Measurements from ENCODE around the gene GPR141.

GRCh38 chr7:37759526-37759925 is 76.0 kb downstream of the GPR141 start:
- TF ChIP-seq CTCF (IDR thresholded peaks at IDR 0.05) = no peak
- TF ChIP-seq POLR2A (IDR thresholded peaks at IDR 0.05) = no peak
